NCI-H774 (cell line): ENCODE results near the gene EYA4.
A peak's percentile ranks its signal among the peaks of the same experiment; 100 is the strongest.

Source experiments
- DNase-seq: peaks from one replicate; lab custom pipeline; 2025; lab: John Stamatoyannopoulos, UW

EYA4 gene, protein sequence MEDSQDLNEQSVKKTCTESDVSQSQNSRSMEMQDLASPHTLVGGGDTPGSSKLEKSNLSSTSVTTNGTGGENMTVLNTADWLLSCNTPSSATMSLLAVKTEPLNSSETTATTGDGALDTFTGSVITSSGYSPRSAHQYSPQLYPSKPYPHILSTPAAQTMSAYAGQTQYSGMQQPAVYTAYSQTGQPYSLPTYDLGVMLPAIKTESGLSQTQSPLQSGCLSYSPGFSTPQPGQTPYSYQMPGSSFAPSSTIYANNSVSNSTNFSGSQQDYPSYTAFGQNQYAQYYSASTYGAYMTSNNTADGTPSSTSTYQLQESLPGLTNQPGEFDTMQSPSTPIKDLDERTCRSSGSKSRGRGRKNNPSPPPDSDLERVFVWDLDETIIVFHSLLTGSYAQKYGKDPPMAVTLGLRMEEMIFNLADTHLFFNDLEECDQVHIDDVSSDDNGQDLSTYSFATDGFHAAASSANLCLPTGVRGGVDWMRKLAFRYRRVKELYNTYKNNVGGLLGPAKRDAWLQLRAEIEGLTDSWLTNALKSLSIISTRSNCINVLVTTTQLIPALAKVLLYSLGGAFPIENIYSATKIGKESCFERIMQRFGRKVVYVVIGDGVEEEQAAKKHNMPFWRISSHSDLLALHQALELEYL

DNA sequence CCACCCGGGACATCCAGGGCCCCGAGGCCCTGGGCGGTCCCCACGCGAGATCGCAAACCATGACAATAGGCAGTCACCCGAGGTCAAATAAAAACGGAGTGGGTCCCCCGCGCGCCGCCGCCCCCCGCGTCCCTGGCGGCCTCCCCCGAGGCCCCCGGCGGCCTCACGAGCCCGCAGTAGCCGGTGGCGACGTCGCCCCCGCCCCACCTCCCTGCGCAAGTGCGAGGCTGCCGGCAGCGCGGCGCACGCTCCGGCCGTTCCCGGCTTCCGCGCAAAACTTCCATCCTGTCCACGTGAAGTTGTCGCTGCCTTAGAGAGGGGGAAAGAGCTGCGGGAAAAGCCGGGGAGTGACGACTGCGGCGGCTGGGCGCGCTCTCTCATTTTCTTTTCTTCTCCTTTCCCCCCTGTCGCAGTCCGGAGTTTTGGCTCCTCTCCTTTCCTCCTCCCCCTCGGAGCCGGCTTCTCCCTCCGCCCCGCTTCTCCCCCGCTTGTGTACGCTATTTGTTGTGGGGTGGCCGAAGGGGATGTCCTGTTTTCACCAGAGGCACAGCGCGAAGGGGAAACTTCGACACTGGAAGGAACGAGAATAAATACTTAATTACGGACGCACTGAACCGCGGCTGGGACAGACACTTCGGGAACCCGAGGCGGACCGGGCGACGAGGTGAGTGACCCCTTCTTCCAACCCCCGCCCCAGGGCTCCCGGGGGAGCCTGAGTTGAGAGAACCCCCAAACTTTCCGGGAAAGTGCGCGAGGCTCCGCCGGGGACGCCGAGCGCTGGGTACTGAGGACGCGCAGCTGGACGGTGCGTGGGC is at the start of gene EYA4:
TSS of gene EYA4 (plus strand) at position 272 of the 815 bp plus-strand sequence. CDS start 33,424 bp downstream, outside the sequence.
- peak; percentile 30 for DNase-seq

DNA sequence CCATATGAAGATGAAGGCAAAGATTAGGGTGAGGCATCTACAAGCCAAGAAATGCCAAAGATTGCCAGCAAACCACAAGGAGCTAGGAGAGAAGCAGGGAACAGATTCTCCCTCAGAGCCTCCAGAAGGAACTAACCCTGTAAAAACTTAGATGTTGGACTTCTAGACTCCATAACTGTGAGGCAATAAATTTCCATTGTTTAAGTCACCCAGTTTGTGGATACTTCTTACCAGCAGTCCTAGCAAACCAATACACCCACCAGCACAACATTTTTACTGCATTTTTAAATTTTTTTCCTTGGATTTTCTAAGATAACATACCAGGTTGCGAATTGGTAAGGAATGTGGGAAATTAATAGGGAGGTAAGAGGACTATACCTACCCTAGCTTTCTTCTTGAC is 47.8 kb upstream of the EYA4 start:
- no peak for DNase-seq

DNA sequence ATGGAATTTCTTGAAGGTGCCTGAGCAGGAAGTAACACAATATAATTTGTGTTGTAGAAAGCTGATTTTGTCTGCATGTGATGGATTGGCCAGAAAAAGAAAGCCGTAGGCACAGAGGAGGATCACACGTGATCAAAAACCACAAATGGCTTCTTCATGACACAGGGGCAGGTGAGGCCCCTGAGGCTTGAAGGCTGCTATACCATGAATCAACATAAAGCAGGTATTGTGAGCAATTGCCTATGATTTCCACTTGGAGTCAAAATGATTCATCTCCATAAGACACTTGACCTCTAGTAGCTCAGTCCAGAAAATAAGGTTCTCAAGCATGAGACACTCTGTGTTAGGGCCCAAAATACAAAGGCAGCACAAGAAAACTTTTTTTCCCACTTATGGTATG is 42.4 kb upstream of the EYA4 start:
- DNase-seq = no peak

DNA sequence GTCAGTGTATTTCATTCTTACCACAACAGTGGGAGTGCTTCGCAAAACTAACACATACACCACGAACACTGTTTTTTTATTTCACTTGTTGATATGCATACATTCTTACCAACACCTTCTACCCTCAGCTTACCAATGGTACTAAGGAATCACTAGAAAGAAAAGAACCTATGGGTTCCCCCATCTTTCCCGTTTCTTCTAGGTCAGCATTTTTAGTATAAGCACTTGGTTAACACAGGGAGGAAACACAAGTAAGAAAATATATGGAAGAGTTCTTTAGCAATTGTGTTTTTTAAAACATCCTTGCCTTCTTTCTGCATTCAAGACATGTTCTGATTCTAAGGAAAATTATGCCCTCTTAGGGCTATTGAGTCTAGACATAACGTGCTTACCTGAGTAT is 39.9 kb upstream of the EYA4 start:
- DNase-seq = no peak

DNA sequence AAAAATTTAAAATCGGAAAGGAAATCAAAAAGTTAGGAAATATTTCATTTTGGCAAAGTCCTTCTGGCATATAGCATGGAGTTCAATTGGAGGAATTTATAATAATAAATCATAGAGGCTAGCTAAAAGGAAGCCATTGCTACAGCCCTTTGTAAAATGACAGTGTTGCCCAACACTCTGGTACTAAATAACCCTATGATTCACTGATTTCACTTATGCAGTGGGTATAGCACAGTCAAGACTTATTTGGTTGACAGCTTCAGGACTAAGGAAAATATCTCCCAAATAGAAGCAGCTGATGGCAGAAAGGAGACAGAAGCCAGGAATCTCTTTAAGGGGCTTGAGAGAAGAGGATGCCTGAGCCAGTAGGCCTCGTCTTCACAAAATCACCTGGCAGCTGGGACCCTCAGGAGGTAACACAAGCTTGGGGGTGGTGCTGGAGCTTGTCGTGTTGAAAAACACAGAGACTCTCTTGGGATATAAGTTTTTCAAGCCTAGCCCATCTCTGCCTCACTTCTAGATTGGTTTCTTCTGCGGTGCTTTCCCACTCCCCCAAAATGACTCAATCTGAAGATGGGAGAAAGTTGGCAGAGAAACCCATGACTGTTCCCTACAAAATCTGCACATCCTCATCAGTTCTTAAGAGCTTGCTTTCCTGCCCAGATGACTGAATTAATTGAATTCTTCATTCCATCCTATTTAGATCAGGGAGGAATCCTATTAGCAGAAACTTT is 38.4 kb upstream of the EYA4 start:
- DNase-seq = no peak

DNA sequence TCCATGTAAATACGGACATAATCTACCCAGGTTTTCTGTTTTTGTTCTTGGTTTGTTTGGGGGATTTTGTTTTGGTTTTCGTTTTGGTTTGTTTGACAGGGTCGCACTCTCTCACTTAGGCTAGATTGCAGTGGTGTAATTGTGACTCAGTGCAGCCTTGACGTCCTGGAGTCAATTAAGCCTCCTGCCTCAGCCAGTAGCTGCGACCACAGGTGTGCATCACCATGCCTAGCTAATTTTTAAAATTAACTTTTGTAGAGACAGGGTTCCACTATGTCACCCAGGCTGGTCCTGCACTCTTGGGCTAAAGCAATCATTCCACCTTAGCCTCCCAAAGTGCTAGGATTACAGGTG is 37.8 kb upstream of the EYA4 start:
- no peak for DNase-seq

DNA sequence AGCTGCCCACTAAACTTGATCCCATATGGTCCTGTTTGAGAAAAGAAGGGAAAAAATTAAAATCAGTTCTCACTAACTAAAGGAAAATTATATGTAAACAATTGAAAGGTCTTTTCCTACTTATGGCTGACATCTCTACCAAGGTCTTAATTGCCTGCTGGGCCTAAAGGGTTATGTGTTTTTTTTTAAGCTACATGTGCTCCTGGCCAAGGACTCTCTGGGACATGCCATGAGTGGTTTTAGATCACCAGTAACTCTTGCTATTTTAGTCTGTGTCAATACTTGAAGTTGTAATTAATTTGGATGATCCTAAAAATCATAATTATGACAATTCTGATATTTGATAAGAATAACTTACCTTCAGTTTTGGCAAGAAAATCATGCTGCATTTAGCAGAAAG is 35.9 kb upstream of the EYA4 start:
- DNase-seq = no peak

DNA sequence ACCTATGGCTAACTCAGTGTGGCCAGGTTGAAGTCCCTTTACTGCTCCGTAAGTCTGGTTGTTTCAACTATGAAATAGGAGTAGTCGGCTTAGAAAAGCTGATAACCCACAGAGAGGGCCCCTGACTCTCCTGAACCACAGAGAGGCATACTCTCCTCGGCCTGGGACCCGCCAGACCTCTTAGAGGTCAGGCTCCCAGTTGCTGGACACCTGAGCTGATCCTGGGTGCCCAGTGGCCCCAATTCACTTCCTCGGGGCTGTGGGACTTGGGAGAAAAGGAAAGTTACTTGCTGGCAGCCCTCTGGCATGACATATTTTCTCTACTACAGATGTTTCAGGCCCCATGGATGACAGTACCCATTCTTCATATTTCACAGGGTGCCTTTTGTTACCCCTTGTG is 34.2 kb upstream of the EYA4 start:
- DNase-seq = no peak

DNA sequence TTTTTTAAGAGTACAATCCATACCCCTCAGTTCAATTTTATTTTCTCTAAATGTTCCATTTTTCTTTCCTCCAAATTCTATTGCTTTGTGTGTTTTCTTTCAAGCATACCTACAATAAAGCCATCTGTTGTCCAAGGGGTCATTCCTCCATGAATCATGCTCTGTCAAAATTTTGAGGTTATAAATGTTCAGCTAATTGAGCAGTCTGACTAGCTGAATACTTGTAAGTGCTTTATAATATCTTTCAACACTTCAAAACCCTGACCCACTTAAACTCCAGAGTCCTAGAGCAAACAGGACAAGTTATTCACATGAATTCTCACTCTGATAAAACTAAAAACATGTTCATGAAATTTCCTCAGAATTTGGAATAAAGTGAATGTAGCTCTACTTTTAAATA is 33.4 kb upstream of the EYA4 start:
- no peak for DNase-seq

DNA sequence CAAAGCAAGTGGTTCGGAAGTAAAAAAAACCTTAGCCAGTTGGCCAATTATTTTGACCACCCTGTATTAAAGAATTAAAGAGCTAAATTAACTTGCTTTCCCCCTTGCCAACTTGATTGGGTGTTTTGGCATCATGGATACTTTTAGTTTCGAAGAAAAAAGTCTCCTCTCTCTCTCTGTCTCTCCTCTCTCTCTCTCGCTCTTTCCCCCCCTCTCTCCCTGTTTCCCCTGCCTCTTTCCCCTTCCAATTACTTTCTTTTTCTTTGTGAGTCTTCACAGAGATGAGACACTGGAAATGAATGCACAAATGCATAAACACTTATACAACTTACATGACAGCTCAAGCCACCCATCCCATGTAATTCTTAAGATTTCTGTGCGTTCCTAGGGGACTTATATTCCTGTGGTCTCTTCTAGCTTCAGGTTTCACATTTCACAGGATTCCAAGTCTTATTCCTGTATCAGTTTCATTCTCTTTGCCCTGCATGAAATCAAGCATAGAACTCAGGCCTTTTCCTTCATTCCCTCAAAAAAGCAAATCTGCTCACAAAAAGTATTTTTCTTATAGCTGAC is 32.9 kb upstream of the EYA4 start:
- DNase-seq = no peak

DNA sequence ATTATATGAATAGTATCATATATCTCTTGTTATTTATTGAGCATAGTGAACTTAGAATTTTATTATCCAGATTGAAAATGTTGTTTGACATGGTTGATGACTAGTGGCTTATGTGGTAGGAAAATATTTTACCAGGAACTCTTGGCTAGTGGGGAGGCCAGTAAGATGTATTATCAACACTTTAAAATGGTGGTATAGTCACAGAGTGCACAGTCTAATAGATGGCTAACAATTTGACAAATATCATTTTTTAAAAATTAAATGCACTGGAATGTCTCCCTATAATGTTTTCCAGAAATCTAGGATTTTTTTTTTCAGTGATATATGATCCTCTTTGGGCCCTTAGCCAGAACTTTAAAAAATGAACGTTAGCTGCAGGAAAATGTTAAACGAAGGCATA is 26.9 kb upstream of the EYA4 start:
- DNase-seq = no peak

DNA sequence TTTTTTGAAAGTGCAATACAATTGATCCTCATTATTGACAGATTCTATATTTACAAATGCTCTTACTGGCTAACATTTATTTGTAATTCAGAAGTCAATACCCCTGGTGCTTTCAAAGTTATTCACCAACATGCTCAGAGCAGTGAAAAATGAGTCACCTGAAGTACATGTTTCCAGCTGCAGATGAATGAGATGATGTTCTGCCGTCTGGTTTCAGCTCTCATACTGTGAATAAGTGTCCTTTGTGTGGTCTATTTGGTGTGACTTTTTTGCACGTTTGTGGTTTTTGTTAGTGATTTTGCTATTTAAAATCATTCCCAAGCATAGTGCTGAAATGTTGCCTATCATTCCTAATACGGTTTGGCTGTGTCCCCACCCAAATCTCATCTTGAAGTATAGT is 22.3 kb upstream of the EYA4 start:
- DNase-seq = no peak

DNA sequence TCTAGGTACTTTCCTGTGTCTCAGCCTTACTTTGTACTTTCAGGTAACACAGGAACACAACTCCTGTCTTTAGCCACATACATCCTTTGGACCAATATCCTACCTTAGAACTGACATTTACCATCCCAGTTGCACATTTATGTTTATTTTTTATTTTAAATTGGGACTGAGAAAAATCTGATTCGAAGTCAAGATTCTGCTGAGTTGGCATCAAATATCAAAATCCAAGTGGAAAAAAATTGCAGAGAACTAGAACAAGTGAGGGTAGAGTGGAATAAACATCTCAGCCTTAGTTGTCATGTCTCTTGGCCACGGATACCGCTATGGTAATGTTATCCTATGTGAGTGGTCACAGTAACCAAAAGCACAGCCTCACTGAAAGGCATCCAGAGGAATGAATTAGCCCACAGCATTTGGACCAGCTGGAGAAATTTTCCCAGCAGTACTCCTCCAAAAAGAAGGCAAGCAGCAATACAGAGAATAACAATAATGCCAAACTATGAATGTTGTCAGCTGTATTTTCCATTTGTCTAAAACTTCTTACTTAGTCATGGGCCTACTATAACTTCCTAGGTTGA is 17.6 kb upstream of the EYA4 start:
- DNase-seq = no peak

DNA sequence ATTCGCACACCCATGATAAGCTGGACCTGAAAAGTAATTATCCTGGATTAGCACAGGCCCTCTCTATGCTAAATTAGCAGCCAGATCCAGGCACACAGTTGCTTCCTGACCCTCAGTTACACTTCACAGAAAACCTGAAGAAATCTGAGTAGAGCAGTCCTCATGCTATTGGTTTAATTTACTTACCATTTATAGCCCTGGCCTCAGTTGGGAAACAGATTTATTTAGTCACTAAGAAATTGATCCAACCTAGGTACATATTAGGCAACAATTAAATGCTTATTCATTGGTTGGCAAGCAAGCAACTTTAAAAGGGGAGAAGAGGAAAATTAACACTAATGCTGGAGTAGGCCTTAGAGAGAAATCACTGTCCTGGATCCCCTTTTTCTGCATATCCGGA is 15.6 kb upstream of the EYA4 start:
- no peak for DNase-seq

DNA sequence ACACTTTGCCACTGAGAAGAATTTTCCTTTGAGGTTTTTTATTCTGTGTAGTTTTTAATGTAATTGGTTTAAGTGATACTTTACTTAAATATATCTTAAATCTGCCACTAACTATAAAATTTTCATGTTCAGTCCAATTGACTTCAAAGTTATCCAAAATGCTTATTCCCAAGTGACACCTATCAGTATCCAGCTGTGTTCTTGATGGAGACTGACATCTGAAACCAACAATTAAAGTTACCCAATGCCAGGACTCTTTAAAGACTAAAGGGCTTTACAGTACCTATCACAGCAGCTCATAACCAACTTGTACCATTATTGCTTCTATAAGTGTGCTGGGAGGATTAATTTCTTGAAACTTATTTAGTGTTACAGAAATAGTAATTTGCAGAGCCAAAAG is 13.8 kb upstream of the EYA4 start:
- DNase-seq = no peak

DNA sequence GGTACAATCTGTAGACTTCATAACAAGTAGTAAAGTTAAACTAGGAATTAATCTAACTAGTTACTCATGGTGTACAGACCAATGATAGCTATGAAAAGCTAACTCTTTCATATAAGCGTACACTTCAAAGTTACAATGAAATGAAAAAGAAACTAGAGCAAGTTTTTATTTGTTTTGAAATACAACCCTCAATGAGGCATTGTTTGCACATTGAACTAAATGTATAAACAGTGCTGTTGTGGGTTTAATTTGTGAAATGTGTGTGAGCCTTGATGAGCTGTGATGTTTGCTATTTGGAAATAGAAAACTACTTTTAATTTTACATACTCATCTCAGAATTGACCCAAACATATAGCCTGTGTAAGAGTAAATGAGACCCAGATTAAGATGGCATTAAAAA is 11.1 kb upstream of the EYA4 start:
- DNase-seq = peak; percentile 52

DNA sequence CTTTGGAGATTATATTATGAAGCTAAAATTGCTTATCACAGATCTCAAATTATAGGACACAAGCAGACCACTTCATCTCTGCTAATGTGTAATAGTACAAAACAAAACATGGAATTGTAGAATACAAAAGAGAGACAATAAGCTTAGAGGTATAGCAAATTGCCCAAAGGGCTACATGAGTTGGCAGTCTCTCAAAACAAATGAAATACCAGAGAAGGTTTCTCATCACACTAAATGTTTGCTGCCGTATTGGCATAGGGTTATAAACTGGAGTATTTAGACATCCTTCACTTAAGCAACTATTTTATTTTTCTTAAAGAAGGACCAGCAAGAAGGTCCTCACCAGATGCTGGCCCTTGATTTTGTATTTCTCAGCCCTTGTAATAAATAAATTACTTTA is 5.9 kb upstream of the EYA4 start:
- no peak for DNase-seq

DNA sequence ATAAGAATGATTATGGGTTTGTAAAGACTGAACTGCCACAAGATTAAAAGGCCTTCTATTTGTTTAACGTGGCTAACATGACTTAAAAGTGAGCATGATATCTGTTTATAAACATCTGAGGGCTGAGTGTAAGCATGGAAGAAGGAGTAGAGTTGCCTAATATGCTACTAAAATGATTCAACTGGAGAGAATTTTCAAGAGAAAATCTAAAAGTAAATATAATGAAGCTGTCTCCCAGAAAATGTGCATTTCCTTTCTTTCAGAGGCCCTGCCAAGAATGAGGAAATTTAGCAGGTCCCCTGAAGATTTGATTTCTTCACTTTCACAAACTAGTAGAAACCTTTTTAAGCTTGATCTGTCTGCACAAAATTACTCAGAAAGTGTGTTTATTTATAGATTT is 4.2 kb upstream of the EYA4 start:
- DNase-seq = no peak

DNA sequence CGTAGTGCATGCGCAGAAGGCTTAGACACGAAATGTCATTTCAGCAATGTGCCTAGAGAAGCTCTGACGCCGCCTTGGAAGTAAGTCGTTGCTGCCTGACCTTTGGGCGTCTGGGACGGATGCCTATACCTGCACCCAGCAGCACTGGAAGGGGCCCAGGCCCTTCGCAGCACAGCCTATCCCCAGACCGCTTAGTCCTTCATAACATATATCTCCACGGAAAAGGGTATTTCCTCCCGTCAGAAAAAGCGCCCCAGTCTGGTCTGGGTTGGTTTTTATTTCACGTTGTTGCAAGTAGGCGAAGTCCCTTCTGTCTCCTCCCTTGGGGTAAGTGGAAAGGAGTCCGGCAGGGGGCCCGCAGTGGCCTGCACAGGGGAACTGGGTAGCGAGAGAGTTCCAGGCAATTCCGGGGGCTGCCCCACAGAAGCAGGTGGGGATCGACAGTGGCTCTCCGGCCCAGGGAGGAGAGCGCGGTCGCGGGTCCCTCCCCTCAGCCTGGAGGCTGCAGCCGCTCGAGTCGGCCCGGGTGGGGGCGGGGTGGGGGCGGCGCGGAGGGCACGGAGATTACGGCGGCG is 559 bp upstream of the EYA4 start:
- no peak for DNase-seq

DNA sequence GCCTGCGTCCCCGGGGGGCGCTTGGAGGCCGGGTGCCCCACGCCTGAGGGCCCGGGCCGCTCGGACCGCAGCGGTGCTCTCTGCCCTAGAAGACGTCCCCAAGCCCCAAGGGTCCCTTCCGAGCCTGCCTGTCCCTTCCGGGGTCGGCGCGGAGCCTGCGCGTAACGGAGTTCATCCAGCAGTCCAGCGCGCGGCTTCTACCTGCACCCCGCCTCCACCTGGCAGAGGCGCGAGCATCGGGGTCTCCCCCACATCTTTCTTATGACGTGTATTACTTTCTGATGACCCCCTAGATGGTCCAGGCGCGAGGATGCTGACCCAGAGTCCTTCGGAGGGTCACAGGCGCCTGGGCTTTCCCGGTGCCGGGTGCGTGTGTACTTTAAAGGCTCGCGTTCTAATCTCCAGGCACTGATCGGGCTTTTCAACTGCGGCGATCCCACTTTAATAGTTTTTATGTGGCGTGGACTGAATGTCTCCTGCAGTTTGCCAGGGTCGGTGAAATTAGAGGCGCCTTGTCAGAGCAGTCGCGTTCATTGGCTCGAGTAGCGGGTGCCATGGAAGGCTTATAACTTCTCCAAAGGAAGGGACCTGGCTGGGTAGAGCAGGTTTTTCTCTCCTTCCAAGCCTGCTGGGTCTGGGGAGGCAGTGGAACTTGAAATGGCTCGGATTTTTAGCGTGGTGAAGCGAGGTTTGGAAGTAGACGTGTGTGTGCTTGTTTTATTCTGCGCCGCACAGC is 912 bp downstream of the EYA4 start:
- no peak for DNase-seq
